WTC11 (cell line): ENCODE results near the gene ULK4. TPM values are rescaled to one million over a fixed set of nuclear protein-coding genes. Genes with fewer than 3 reads are reported as not detected.

Source experiments
- ATAC-seq: fragments of 200-7000 bp; cut with Tn5 transposase; 2 replicates; pipeline ENCODE4 v1.10.0; 2021; ENCODE audit warnings: mild to moderate bottlenecking, moderate library complexity
- CTCF ChIA-PET: fragments of 300-600 bp; sonication (Branson Sonifier 250); formaldehyde crosslinking; loops from one replicate; lab custom pipeline; 2021; ENCODE audit warnings: antibody characterized with exemption; lab: Charles Lee
- POLR2A ChIA-PET: fragments of 350-600 bp; sonication (Branson Sonifier 250); formaldehyde crosslinking; loops from one replicate; lab custom pipeline; 2021; ENCODE audit warnings: antibody characterized with exemption; lab: Charles Lee
- DNase-seq: peaks from one replicate; pipeline ENCODE4 v3.0.0; 2021; ENCODE audit warnings: low spot score
- H3K27ac Mint-ChIP-seq: 2 replicates; pipeline ENCODE4 v1.8.0; 2021; ENCODE audit warnings: mixed read lengths
- H3K27me3 Mint-ChIP-seq: 2 replicates; pipeline ENCODE4 v1.8.0; 2021; ENCODE audit warnings: low read depth, mild to moderate bottlenecking, moderate library complexity, mixed read lengths
- H3K36me3 Mint-ChIP-seq: 2 replicates; pipeline ENCODE4 v1.8.0; 2021; ENCODE audit warnings: mixed read lengths
- H3K4me1 Mint-ChIP-seq: 2 replicates; pipeline ENCODE4 v1.8.0; 2022; ENCODE audit warnings: mixed read lengths
- H3K4me3 Mint-ChIP-seq: 2 replicates; pipeline ENCODE4 v1.8.0; 2021; ENCODE audit warnings: mild to moderate bottlenecking, moderate library complexity, mixed read lengths
- H3K9me3 Mint-ChIP-seq: 2 replicates; pipeline ENCODE4 v1.8.0; 2021; ENCODE audit warnings: mixed read lengths
- ATF1 ChIP-seq: sonication (generic); formaldehyde crosslinking; IDR thresholded peaks from 2 replicates; pipeline ENCODE4 v1.8.1; 2023; ENCODE audit warnings: mild to moderate bottlenecking, moderate library complexity, missing genetic modification reagents
- ATF2 ChIP-seq: sonication (generic); formaldehyde crosslinking; IDR thresholded peaks from 2 replicates; pipeline ENCODE4 v1.8.1; 2022; ENCODE audit warnings: low read depth, missing genetic modification reagents, borderline replicate concordance
- EMX1 ChIP-seq: fragments of 250-450 bp; sonication (Bioruptor Pico); IDR thresholded peaks from 2 replicates; pipeline ENCODE4 v1.8.0; 2021; ENCODE audit warnings: mild to moderate bottlenecking
- FOXK1 ChIP-seq: sonication (generic); formaldehyde crosslinking; IDR thresholded peaks from 2 replicates; pipeline ENCODE4 v1.8.0; 2022; ENCODE audit warnings: mild to moderate bottlenecking, moderate library complexity, missing genetic modification reagents
- GRHL2 ChIP-seq: fragments of 250-450 bp; sonication (Bioruptor Pico); IDR thresholded peaks from 2 replicates; pipeline ENCODE4 v1.8.0; 2022; ENCODE audit warnings: mild to moderate bottlenecking, moderate library complexity; ENCODE audit not compliant: insufficient replicate concordance, severe bottlenecking
- IRF2 ChIP-seq: sonication (generic); formaldehyde crosslinking; IDR thresholded peaks from 2 replicates; pipeline ENCODE4 v1.8.0; 2022; ENCODE audit warnings: low read depth, missing genetic modification reagents, borderline replicate concordance
- JUN ChIP-seq: sonication (generic); formaldehyde crosslinking; IDR thresholded peaks from 2 replicates; pipeline ENCODE4 v1.8.0; 2023; ENCODE audit warnings: mild to moderate bottlenecking, missing genetic modification reagents
- MAX ChIP-seq: sonication (generic); formaldehyde crosslinking; IDR thresholded peaks from 2 replicates; pipeline ENCODE4 v1.8.0; 2022; ENCODE audit warnings: mild to moderate bottlenecking, missing genetic modification reagents
- NFATC4 ChIP-seq: fragments of 250-450 bp; sonication (Bioruptor Pico); IDR thresholded peaks from 2 replicates; pipeline ENCODE4 v1.9.0; 2021; ENCODE audit warnings: mild to moderate bottlenecking
- NFE2L1 ChIP-seq: sonication (generic); formaldehyde crosslinking; IDR thresholded peaks from 2 replicates; pipeline ENCODE4 v1.8.1; 2023; ENCODE audit warnings: missing genetic modification reagents
- NR1H2 ChIP-seq: sonication (generic); formaldehyde crosslinking; IDR thresholded peaks from 2 replicates; pipeline ENCODE4 v1.9.0; 2021; ENCODE audit warnings: mild to moderate bottlenecking, moderate library complexity, missing genetic modification reagents
- OVOL2 ChIP-seq: fragments of 250-450 bp; sonication (Bioruptor Pico); IDR thresholded peaks from 2 replicates; pipeline ENCODE4 v1.9.0; 2021; ENCODE audit warnings: mild to moderate bottlenecking, borderline replicate concordance
- TP53 ChIP-seq: sonication (generic); formaldehyde crosslinking; IDR thresholded peaks from 2 replicates; pipeline ENCODE4 v1.8.1; 2023; ENCODE audit warnings: mild to moderate bottlenecking, missing genetic modification reagents
- ZBTB21 ChIP-seq: sonication (generic); formaldehyde crosslinking; IDR thresholded peaks from 2 replicates; pipeline ENCODE4 v1.8.1; 2023; ENCODE audit warnings: mild to moderate bottlenecking, missing genetic modification reagents, borderline replicate concordance
- ZNF121 ChIP-seq: sonication (generic); formaldehyde crosslinking; IDR thresholded peaks from 2 replicates; pipeline ENCODE4 v1.8.0; 2023; ENCODE audit warnings: missing genetic modification reagents
- ZNF232 ChIP-seq: sonication (generic); formaldehyde crosslinking; IDR thresholded peaks from 2 replicates; pipeline ENCODE4 v1.8.0; 2022; ENCODE audit warnings: mild to moderate bottlenecking, missing genetic modification reagents
- ZNF263 ChIP-seq: sonication (generic); formaldehyde crosslinking; IDR thresholded peaks from 2 replicates; pipeline ENCODE4 v1.8.1; 2022; ENCODE audit warnings: low read depth, mild to moderate bottlenecking, moderate library complexity, missing genetic modification reagents
- ZNF317 ChIP-seq: sonication (generic); formaldehyde crosslinking; IDR thresholded peaks from 2 replicates; pipeline ENCODE4 v1.8.1; 2023; ENCODE audit warnings: low read depth, mild to moderate bottlenecking, moderate library complexity, missing genetic modification reagents, borderline replicate concordance
- total RNA-seq: library from RNA; stranded (reverse); gene quantifications from 3 replicates; pipeline ENCODE4 v1.2.3, GENCODE V29; 2021
- TF ChIP-seq, protein P1 (sequence below): sonication (generic); formaldehyde crosslinking; conservative IDR thresholded peaks from 2 replicates; pipeline ENCODE4 v1.8.1; 2022; ENCODE audit warnings: mild to moderate bottlenecking, missing genetic modification reagents
- TF ChIP-seq, protein P2 (sequence below): sonication (generic); formaldehyde crosslinking; IDR thresholded peaks from 2 replicates; pipeline ENCODE4 v1.8.0; 2022; ENCODE audit warnings: missing genetic modification reagents
- TF ChIP-seq, protein P3 (sequence below): sonication (generic); formaldehyde crosslinking; IDR thresholded peaks from 2 replicates; pipeline ENCODE4 v1.8.0; 2022; ENCODE audit warnings: mild to moderate bottlenecking, missing genetic modification reagents
- TF ChIP-seq, protein P4 (sequence below): fragments of 250-450 bp; sonication (Bioruptor Pico); IDR thresholded peaks from 2 replicates; pipeline ENCODE4 v1.9.0; 2021; ENCODE audit warnings: mild to moderate bottlenecking
- TF ChIP-seq, protein P5 (sequence below): fragments of 250-450 bp; sonication (Bioruptor Pico); IDR thresholded peaks from 2 replicates; pipeline ENCODE4 v1.8.0; 2021; ENCODE audit warnings: mild to moderate bottlenecking

Gene ULK4
- total RNA-seq, 1 experiment from 2014 or later, result 9.2 TPM

GRCh38 chr3:41405466-41405865 is 556.4 kb downstream of the ULK4 start:
- Mint-ChIP-seq H3K4me1 (peaks cover 9% of the 10 kb centered on the region; the same call in 1 of the 2 replicates), H3K27me3 (no peaks in the 10 kb centered on the region), H3K4me3 (no peak overlapping the region), H3K9me3 (0 out of 2 replicates have a peak, but pooled peaks cover 3% of the 10 kb centered on the region), H3K36me3 (no peaks in the 10 kb centered on the region), H3K27ac (no peak overlapping the region)
- ATAC-seq, result no peak
- DNase-seq, result no peak
- TF ChIP-seq ZNF121 (CRISPR knock-in tag) (no peak), ATF2 (CRISPR knock-in tag) (no peak), ZNF317 (no peak)
- ChIA-PET POLR2A (no interaction called here), CTCF (no interaction called here)

DNA sequence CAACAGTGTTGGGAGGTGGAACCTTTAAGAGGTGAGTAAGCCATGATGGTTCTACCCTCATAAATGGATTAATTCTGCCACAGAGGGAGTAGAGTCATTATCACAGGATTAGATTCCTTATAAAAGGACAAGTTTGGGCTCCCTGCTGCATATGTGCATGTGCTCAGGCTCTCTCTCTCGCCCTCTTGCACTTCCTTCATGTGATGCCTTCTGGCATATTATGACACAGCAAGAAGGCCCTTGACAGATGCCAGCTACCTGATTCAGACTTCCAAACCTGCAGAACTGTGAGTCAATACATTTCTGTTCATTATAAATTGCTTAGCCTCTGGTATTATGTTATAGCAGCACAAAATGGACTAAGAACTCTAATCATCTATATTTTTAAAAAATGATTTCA is 557.3 kb downstream of the ULK4 start:
- H3K4me1 Mint-ChIP-seq, result peaks cover 9% of the 10 kb centered on the region; the same call in 1 of the 2 replicates
- DNase-seq (no peak), ATAC-seq (no peak)
- no peaks in the 10 kb centered on the region for H3K36me3 Mint-ChIP-seq
- ChIA-PET CTCF (no interaction called here), POLR2A (no interaction called here)
- H3K4me3 Mint-ChIP-seq, result no peak overlapping the region
- peaks cover 7% of the 10 kb centered on the region for H3K9me3 Mint-ChIP-seq
- H3K27ac Mint-ChIP-seq, result no peak overlapping the region
- H3K27me3 Mint-ChIP-seq, result no peaks in the 10 kb centered on the region
- TF ChIP-seq MAX (CRISPR knock-in tag), result no peak
- TF ChIP-seq ATF1 (CRISPR knock-in tag), result no peak
- no peak for TF ChIP-seq NFE2L1
- TF ChIP-seq FOXK1 (CRISPR knock-in tag), result no peak
- no peak for TF ChIP-seq EMX1

DNA sequence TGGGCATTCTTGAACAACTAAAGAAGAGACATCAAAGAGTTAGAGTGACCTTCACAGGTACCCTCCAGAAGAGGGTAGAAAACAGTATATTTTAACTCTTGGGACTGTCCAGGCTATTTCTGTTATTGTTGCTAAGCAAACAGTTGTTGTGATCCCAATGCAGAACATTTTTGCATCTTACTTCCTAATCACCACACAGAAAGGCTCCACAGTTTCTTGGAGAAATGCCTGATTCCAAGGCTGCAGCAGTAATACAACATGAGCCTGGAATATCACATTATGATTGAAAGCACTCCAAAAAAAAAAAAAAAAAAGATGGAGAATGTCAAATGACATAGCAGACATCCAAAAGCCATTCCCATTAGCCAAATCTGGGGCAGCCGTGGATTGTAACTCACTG is 567.0 kb downstream of the ULK4 start:
- H3K4me3 Mint-ChIP-seq, result no peak overlapping the region
- H3K36me3 Mint-ChIP-seq, result no peaks in the 10 kb centered on the region
- H3K4me1 Mint-ChIP-seq, result 0 out of 2 replicates have a peak, but pooled peaks cover 3% of the 10 kb centered on the region
- ATAC-seq, result no peak
- DNase-seq, result no peak
- H3K9me3 Mint-ChIP-seq, result no peaks in the 10 kb centered on the region
- ChIA-PET CTCF (no interaction called here), POLR2A (no interaction called here)
- no peaks in the 10 kb centered on the region for H3K27me3 Mint-ChIP-seq
- no peak overlapping the region for H3K27ac Mint-ChIP-seq
- no peak for TF ChIP-seq ZNF232
- no peak for TF ChIP-seq GRHL2 (CRISPR knock-in tag)
- TF ChIP-seq, protein P1, sequence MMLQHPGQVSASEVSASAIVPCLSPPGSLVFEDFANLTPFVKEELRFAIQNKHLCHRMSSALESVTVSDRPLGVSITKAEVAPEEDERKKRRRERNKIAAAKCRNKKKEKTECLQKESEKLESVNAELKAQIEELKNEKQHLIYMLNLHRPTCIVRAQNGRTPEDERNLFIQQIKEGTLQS (CRISPR knock-in tag), result no peak
- TF ChIP-seq NR1H2, result no peak
- no peak for TF ChIP-seq TP53
- TF ChIP-seq NFATC4 (CRISPR knock-in tag), result no peak
- TF ChIP-seq, protein P2, sequence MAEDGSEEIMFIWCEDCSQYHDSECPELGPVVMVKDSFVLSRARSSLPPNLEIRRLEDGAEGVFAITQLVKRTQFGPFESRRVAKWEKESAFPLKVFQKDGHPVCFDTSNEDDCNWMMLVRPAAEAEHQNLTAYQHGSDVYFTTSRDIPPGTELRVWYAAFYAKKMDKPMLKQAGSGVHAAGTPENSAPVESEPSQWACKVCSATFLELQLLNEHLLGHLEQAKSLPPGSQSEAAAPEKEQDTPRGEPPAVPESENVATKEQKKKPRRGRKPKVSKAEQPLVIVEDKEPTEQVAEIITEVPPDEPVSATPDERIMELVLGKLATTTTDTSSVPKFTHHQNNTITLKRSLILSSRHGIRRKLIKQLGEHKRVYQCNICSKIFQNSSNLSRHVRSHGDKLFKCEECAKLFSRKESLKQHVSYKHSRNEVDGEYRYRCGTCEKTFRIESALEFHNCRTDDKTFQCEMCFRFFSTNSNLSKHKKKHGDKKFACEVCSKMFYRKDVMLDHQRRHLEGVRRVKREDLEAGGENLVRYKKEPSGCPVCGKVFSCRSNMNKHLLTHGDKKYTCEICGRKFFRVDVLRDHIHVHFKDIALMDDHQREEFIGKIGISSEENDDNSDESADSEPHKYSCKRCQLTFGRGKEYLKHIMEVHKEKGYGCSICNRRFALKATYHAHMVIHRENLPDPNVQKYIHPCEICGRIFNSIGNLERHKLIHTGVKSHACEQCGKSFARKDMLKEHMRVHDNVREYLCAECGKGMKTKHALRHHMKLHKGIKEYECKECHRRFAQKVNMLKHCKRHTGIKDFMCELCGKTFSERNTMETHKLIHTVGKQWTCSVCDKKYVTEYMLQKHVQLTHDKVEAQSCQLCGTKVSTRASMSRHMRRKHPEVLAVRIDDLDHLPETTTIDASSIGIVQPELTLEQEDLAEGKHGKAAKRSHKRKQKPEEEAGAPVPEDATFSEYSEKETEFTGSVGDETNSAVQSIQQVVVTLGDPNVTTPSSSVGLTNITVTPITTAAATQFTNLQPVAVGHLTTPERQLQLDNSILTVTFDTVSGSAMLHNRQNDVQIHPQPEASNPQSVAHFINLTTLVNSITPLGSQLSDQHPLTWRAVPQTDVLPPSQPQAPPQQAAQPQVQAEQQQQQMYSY (CRISPR knock-in tag), result no peak
- TF ChIP-seq ZBTB21 (CRISPR knock-in tag), result no peak
- no peak for TF ChIP-seq OVOL2
- TF ChIP-seq, protein P3, sequence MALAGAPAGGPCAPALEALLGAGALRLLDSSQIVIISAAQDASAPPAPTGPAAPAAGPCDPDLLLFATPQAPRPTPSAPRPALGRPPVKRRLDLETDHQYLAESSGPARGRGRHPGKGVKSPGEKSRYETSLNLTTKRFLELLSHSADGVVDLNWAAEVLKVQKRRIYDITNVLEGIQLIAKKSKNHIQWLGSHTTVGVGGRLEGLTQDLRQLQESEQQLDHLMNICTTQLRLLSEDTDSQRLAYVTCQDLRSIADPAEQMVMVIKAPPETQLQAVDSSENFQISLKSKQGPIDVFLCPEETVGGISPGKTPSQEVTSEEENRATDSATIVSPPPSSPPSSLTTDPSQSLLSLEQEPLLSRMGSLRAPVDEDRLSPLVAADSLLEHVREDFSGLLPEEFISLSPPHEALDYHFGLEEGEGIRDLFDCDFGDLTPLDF, result no peak
- TF ChIP-seq IRF2 (CRISPR knock-in tag), result no peak
- TF ChIP-seq ZNF263 (CRISPR knock-in tag), result no peak
- TF ChIP-seq, protein P4, sequence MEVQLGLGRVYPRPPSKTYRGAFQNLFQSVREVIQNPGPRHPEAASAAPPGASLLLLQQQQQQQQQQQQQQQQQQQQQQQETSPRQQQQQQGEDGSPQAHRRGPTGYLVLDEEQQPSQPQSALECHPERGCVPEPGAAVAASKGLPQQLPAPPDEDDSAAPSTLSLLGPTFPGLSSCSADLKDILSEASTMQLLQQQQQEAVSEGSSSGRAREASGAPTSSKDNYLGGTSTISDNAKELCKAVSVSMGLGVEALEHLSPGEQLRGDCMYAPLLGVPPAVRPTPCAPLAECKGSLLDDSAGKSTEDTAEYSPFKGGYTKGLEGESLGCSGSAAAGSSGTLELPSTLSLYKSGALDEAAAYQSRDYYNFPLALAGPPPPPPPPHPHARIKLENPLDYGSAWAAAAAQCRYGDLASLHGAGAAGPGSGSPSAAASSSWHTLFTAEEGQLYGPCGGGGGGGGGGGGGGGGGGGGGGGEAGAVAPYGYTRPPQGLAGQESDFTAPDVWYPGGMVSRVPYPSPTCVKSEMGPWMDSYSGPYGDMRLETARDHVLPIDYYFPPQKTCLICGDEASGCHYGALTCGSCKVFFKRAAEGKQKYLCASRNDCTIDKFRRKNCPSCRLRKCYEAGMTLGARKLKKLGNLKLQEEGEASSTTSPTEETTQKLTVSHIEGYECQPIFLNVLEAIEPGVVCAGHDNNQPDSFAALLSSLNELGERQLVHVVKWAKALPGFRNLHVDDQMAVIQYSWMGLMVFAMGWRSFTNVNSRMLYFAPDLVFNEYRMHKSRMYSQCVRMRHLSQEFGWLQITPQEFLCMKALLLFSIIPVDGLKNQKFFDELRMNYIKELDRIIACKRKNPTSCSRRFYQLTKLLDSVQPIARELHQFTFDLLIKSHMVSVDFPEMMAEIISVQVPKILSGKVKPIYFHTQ (CRISPR knock-in tag), result no peak
- no peak for TF ChIP-seq EMX1
- no peak for TF ChIP-seq MAX (CRISPR knock-in tag)
- TF ChIP-seq, protein P5, sequence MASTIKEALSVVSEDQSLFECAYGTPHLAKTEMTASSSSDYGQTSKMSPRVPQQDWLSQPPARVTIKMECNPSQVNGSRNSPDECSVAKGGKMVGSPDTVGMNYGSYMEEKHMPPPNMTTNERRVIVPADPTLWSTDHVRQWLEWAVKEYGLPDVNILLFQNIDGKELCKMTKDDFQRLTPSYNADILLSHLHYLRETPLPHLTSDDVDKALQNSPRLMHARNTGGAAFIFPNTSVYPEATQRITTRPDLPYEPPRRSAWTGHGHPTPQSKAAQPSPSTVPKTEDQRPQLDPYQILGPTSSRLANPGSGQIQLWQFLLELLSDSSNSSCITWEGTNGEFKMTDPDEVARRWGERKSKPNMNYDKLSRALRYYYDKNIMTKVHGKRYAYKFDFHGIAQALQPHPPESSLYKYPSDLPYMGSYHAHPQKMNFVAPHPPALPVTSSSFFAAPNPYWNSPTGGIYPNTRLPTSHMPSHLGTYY (CRISPR knock-in tag), result no peak
- TF ChIP-seq JUN (CRISPR knock-in tag), result no peak
